Retinal pigment epithelial cell (primary cell): ENCODE results near the gene GATA2.

Experiments
- DNase-seq: peaks from one replicate; pipeline ENCODE4 v3.0.0-alpha.2; 2010; ENCODE audit warnings: low read depth
- H3K4me3 ChIP-seq: 2 replicates; pipeline ENCODE4 v1.5.1; 2011; ENCODE audit warnings: mild to moderate bottlenecking, low read length, control low read depth, moderate library complexity
- CTCF ChIP-seq: conservative IDR thresholded peaks from 2 replicates; pipeline ENCODE4 v1.5.1; 2011; ENCODE audit warnings: low read depth, low read length, control low read depth, inconsistent platforms

Gene GATA2

GRCh38 chr3:128468285-128468790 is 24.7 kb downstream of the GATA2 start:
- no peak overlapping the region for H3K4me3 ChIP-seq
- TF ChIP-seq CTCF = no peak
- no peak for DNase-seq

GRCh38 chr3:128466840-128467541 is 26.0 kb downstream of the GATA2 start, which contains the start of gene DNAJB8:
Gene DNAJB8, minus strand, starts transcription at chr3:128466890. Its CDS starts 3,645 bp downstream, at chr3:128463245.
- TF ChIP-seq CTCF = no peak
- no peak within 1 kb of the TSS for H3K4me3 ChIP-seq
- no peak for DNase-seq

GRCh38 chr3:128464702-128465101 is 28.3 kb downstream of the GATA2 start:
- DNase-seq = no peak
- no peak for TF ChIP-seq CTCF
- no peak overlapping the region for H3K4me3 ChIP-seq

- DNase-seq = no peak
- no peak overlapping the region for H3K4me3 ChIP-seq
- peak; percentile 21 for TF ChIP-seq CTCF
Observed at GRCh38 chr3:128464188-128464587, 28.8 kb downstream of the GATA2 start.

GRCh38 chr3:128463771-128464170 is 29.2 kb downstream of the GATA2 start:
- DNase-seq = no peak
- TF ChIP-seq CTCF = no peak
- no peak overlapping the region for H3K4me3 ChIP-seq

GRCh38 chr3:128463354-128463753 is 29.6 kb downstream of the GATA2 start:
- no peak for DNase-seq
- no peak overlapping the region for H3K4me3 ChIP-seq
- TF ChIP-seq CTCF = no peak

- no peak for DNase-seq
- no peak overlapping the region for H3K4me3 ChIP-seq
- no peak for TF ChIP-seq CTCF
Observed at GRCh38 chr3:128462931-128463330, 30.1 kb downstream of the GATA2 start.
